ENCODE measurements around the gene PRR7.

Gene PRR7

DNA sequence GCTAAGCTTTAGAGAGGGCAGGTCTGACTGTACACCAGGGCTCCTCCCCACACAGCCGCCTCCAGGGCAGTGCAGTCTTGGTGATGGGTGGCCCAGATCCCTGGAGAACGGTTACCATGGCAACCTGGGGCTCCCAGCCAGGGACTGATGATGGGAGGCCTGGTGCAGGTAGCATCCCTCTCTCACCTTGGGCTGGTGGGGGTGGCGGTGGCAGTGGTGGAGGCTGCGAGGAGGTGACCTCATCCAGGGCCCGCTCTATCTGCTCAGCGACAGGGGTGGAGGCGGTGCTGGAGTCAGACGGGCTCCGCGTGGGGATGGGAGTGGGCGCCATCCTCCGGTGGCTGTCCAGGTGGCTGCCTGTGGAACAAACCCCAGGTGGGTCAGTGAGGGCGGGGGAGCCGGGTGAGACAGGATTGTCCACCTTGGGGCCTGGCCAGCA, 12.3 kb downstream of the PRR7 start:
- H3K9ac ChIP-seq (ENCODE audit: low read length), result no peak overlapping the region
- H3K4me1 ChIP-seq (ENCODE audit: control insufficient read depth, insufficient read depth, low read length), result peaks cover 18% of the 10 kb centered on the region

DNA sequence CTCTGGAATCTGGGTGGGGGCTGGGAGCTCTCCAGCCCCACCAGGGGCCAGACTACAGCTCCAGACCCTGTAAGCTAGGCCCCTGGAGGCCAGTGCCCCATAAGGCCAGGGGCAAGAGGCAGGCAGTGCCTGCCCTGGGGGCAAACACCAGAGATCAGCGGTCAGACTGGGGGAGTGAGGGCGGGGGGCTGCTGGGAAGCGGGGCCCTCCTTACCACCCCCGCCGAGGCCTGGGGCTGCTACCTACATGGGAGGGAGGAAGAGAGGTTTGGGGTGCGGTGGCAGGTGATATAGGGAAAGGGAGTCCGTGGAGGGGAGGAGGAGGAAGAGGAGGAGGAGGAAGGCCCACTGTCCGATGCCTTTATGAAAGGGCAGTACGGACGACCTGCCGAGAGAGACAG, 12.7 kb downstream of the PRR7 start:
- peaks cover 14% of the 10 kb centered on the region for H3K4me1 ChIP-seq (ENCODE audit: control insufficient read depth, insufficient read depth, low read length)
- no peak overlapping the region for H3K4me3 ChIP-seq (ENCODE audit: low read length)
- H3K36me3 ChIP-seq (ENCODE audit: control insufficient read depth, insufficient read depth, low read length), result no peaks in the 10 kb centered on the region
- no peaks in the 10 kb centered on the region for H3K27me3 ChIP-seq (ENCODE audit: control insufficient read depth, insufficient read depth, low read length)
- no peak overlapping the region for H3K9ac ChIP-seq (ENCODE audit: low read length)
- no peaks in the 10 kb centered on the region for H3K9me3 ChIP-seq (ENCODE audit: control insufficient read depth, low read length)

More for the DNA sequence above, 12.3 kb downstream of the PRR7 start:
- H3K4me3 ChIP-seq (ENCODE audit: low read length), result no peak overlapping the region
- no peaks in the 10 kb centered on the region for H3K27me3 ChIP-seq (ENCODE audit: control insufficient read depth, insufficient read depth, low read length)
- H3K9me3 ChIP-seq (ENCODE audit: control insufficient read depth, low read length), result no peaks in the 10 kb centered on the region
- no peaks in the 10 kb centered on the region for H3K36me3 ChIP-seq (ENCODE audit: control insufficient read depth, insufficient read depth, low read length)

DNA sequence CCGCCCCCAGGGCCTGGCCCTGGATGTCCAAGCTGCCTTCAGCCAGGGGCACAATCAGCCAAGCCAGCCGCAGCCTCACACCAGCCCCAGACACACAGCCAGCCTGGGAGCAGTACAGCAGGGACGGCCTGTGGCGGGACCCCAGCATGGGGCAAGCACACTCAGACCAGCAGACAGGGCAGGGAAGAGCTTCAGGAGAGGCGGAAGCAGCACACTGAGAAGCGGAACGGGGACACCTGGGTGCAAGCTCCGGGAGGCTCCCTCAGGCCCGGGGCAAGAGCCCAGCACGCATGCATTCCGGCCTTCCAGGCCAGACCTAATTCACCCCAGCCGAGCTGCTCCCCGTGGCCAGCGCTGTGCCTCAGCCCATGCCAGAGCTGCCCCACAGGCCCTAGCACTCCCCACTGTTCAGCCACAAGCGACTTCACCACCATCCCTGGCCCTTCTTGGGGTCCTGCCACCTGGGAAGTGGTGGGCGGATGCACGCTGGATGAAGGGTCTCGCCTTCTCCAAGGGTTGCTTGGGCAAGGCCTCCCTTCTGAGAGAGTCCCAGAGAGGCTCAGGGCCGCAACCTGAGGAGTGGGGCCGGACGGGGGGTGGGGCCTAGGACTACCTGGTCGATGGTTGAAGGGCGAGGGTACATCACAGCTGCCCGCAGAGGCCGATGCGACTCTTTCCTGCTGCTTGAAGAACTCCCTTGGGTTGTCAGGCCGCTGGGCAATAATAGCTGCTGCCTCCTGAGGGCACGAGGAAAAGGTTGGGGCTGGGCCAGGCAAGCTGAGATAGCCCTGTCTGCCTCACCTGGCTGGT, 13.4 kb downstream of the PRR7 start:
- Histone ChIP-seq H3K9me3 (ENCODE audit: control insufficient read depth, low read length) (no peaks in the 10 kb centered on the region), H3K4me1 (ENCODE audit: control insufficient read depth, insufficient read depth, low read length) (peaks cover 11% of the 10 kb centered on the region), H3K9ac (ENCODE audit: low read length) (no peak overlapping the region), H3K36me3 (ENCODE audit: control insufficient read depth, insufficient read depth, low read length) (no peaks in the 10 kb centered on the region), H3K4me3 (ENCODE audit: low read length) (no peak overlapping the region), H3K27me3 (ENCODE audit: control insufficient read depth, insufficient read depth, low read length) (no peaks in the 10 kb centered on the region)

GRCh38 chr5:177462021-177462670, 15.5 kb downstream of the PRR7 start:
- Histone ChIP-seq H3K4me3 (ENCODE audit: low read length) (no peak overlapping the region), H3K9ac (ENCODE audit: low read length) (no peak overlapping the region), H3K9me3 (ENCODE audit: control insufficient read depth, low read length) (no peaks in the 10 kb centered on the region), H3K36me3 (ENCODE audit: control insufficient read depth, insufficient read depth, low read length) (no peaks in the 10 kb centered on the region), H3K27me3 (ENCODE audit: control insufficient read depth, insufficient read depth, low read length) (no peaks in the 10 kb centered on the region), H3K4me1 (ENCODE audit: control insufficient read depth, insufficient read depth, low read length) (no peaks in the 10 kb centered on the region)

DNA sequence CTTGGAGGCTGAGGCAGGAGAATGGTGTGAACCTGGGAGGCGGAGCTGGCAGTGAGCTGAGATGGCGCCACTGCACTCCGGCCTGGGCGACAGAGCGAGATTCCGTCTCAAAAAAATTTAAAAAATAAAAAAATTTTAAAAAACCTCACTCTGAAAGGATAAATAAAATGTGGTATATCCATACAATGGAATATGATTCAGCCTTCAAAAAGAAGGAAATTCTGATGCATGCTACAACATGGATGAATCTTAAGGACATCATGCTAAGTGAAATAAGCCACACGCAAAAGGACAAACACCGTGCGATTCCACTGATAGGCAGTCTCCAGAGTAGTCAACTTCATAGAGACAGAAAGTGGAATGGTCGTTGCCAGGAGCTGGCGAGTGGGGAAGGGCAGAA, 18.4 kb downstream of the PRR7 start:
- no peak overlapping the region for H3K9ac ChIP-seq (ENCODE audit: low read length)
- H3K4me3 ChIP-seq (ENCODE audit: low read length), result no peak overlapping the region
- H3K9me3 ChIP-seq (ENCODE audit: control insufficient read depth, low read length), result no peaks in the 10 kb centered on the region
- peaks cover under 1% of the 10 kb centered on the region for H3K27me3 ChIP-seq (ENCODE audit: control insufficient read depth, insufficient read depth, low read length)
- H3K4me1 ChIP-seq (ENCODE audit: control insufficient read depth, insufficient read depth, low read length), result peaks cover 4% of the 10 kb centered on the region
- H3K36me3 ChIP-seq (ENCODE audit: control insufficient read depth, insufficient read depth, low read length), result no peaks in the 10 kb centered on the region

GRCh38 chr5:177466861-177467260, 20.2 kb downstream of the PRR7 start:
- H3K9me3 ChIP-seq (ENCODE audit: control insufficient read depth, low read length), result no peaks in the 10 kb centered on the region
- no peaks in the 10 kb centered on the region for H3K36me3 ChIP-seq (ENCODE audit: control insufficient read depth, insufficient read depth, low read length)
- H3K4me1 ChIP-seq (ENCODE audit: control insufficient read depth, insufficient read depth, low read length), result peaks cover 7% of the 10 kb centered on the region
- no peak overlapping the region for H3K4me3 ChIP-seq (ENCODE audit: low read length)
- peaks cover 9% of the 10 kb centered on the region for H3K27me3 ChIP-seq (ENCODE audit: control insufficient read depth, insufficient read depth, low read length)
- no peak overlapping the region for H3K9ac ChIP-seq (ENCODE audit: low read length)

DNA sequence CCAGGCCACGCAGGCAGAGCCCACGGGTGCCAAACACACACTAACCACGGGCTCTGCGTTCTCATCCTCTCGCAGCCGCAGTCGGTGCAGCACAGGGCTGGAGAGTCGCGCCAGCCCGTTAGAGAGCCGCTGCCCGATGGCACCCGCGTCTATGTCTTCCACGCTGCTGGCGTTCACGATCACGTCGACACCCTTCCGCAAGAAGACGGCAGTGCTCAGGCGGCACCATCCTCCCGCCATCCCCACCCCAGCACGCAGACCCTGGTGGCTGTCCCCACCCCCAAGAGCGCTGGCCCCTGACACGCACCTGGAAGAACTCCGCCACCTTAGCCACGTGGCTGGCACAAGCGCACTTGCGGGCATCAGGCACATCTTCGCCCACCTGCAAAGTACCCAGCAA, 20.8 kb downstream of the PRR7 start:
- Histone ChIP-seq H3K27me3 (ENCODE audit: control insufficient read depth, insufficient read depth, low read length) (peaks cover 14% of the 10 kb centered on the region), H3K4me3 (ENCODE audit: low read length) (no peak overlapping the region), H3K4me1 (ENCODE audit: control insufficient read depth, insufficient read depth, low read length) (peaks cover 13% of the 10 kb centered on the region), H3K9me3 (ENCODE audit: control insufficient read depth, low read length) (no peaks in the 10 kb centered on the region), H3K36me3 (ENCODE audit: control insufficient read depth, insufficient read depth, low read length) (no peaks in the 10 kb centered on the region), H3K9ac (ENCODE audit: low read length) (no peak overlapping the region)

DNA sequence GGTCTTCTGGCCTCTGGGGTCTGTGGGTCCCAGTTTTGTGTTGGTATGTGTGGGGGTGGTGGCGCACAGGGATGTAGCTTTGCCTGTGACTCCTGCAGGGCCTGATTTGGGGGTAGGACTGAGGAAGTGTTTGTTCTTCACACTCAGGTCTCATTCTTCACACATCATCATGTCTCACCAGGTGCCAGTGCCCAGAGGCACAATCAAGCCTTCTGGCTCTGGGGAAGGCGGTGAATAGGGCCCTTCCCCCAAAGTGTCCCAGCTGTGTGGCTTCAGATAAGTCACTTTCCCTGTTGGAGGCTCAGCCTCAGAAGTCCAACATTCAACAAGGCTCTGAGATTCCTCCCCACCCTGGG, 21.7 kb downstream of the PRR7 start:
- Histone ChIP-seq H3K9me3 (ENCODE audit: control insufficient read depth, low read length) (no peaks in the 10 kb centered on the region), H3K27me3 (ENCODE audit: control insufficient read depth, insufficient read depth, low read length) (peaks cover 19% of the 10 kb centered on the region), H3K9ac (ENCODE audit: low read length) (no peak overlapping the region), H3K4me3 (ENCODE audit: low read length) (no peak overlapping the region), H3K36me3 (ENCODE audit: control insufficient read depth, insufficient read depth, low read length) (no peaks in the 10 kb centered on the region), H3K4me1 (ENCODE audit: control insufficient read depth, insufficient read depth, low read length) (peaks cover 15% of the 10 kb centered on the region)

DNA sequence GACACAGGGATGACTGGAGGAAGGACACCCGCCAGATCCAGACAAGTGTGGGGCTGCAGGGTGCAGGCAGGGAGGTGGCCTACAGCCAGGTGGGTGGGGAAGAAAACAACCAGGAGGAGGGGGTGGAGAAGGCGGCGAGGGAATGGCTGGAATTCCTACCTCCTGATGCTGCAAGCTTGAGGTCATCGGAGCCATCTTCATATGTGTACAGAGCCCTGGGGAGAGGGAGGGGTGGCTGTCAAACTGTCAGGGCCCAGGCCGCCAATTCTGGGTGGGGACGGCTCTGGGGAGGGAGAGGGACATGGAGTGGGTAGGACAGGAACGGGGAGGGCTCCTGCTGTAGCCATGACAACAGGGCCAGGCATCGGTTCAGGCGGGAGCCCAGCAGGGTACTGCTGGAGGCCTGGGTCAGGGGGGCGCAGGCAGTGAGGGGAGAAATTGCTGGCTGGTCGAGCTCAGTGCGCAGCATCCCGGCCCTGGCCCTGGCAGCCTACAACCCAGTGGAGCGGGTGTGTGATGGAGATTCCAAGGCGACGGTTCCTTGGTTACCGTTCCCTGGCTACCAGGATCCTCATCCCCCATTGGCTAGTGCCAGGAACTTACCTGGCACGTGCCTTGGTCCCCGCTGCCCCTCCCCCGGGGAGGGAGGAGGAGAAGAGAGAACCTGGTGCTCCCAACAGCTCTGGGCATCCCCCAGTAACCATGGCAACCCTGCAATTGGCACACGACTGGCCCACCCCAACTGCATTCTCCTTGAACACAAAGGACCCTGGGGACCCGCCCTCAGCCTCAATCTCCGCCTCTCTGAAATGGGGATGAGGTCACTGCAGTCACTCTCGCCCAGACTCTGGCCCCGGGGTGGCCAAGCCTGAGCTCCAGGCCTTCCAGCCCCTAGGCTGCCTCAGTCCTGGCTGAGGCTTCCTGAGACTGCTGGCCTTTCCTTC, 22.3 kb downstream of the PRR7 start:
- H3K27me3 ChIP-seq (ENCODE audit: control insufficient read depth, insufficient read depth, low read length), result peaks cover 20% of the 10 kb centered on the region
- H3K36me3 ChIP-seq (ENCODE audit: control insufficient read depth, insufficient read depth, low read length), result no peaks in the 10 kb centered on the region
- H3K4me1 ChIP-seq (ENCODE audit: control insufficient read depth, insufficient read depth, low read length), result peaks cover 15% of the 10 kb centered on the region
- H3K4me3 ChIP-seq (ENCODE audit: low read length), result no peak overlapping the region
- H3K9ac ChIP-seq (ENCODE audit: low read length), result no peak overlapping the region
- no peaks in the 10 kb centered on the region for H3K9me3 ChIP-seq (ENCODE audit: control insufficient read depth, low read length)

- peaks cover 15% of the 10 kb centered on the region for H3K4me1 ChIP-seq (ENCODE audit: control insufficient read depth, insufficient read depth, low read length)
- peaks cover 26% of the 10 kb centered on the region for H3K27me3 ChIP-seq (ENCODE audit: control insufficient read depth, insufficient read depth, low read length)
- no peak overlapping the region for H3K9ac ChIP-seq (ENCODE audit: low read length)
- H3K36me3 ChIP-seq (ENCODE audit: control insufficient read depth, insufficient read depth, low read length), result no peaks in the 10 kb centered on the region
- H3K9me3 ChIP-seq (ENCODE audit: control insufficient read depth, low read length), result no peaks in the 10 kb centered on the region
- no peak overlapping the region for H3K4me3 ChIP-seq (ENCODE audit: low read length)
Measured at GRCh38 chr5:177469750-177470525, 23.3 kb downstream of the PRR7 start.

DNA sequence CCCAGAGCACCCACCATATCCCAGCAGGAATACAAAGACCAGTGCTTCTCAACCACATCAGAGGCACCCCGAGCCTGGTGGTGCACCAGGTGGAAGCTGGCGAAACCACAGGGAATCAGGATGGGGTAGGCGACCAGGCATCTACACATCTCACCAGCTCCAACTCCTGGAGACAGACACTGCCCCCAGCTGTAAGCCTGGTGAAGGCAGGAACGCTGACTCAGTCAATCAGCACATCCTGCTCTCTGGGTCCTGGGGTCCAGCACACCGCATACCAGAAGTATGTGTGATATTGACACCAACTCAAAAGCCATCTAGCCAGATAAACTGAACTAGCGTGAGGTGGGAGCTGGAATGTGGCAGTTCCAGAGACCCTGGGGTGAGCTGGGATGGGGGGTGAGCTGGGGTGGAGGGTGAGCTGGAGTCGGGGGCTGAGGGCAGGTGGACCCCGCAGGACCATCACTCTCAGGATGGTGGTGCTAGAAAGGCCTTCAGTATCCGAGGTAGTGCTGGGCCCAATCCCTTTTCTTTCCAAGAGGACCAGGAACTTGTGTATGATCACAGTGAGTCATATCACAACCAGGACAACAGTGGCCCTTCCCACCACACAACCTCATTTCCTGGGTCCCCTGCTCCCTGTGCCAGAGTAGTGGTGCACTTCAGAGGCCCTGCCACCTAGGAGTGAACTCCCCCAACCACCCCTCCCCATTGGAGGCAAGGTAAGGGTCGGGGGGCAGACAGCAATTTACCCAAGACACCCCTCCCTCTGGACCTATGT, 24.3 kb downstream of the PRR7 start:
- peaks cover 15% of the 10 kb centered on the region for H3K4me1 ChIP-seq (ENCODE audit: control insufficient read depth, insufficient read depth, low read length)
- no peak overlapping the region for H3K4me3 ChIP-seq (ENCODE audit: low read length)
- H3K9ac ChIP-seq (ENCODE audit: low read length), result no peak overlapping the region
- H3K36me3 ChIP-seq (ENCODE audit: control insufficient read depth, insufficient read depth, low read length), result no peaks in the 10 kb centered on the region
- peaks cover 26% of the 10 kb centered on the region for H3K27me3 ChIP-seq (ENCODE audit: control insufficient read depth, insufficient read depth, low read length)
- no peaks in the 10 kb centered on the region for H3K9me3 ChIP-seq (ENCODE audit: control insufficient read depth, low read length)
